ENCODE measurements around the gene DGKI. TPM values are rescaled to one million over a fixed set of nuclear protein-coding genes. Genes with fewer than 3 reads are reported as not detected.

The DGKI gene
- polyA plus RNA-seq, 1 experiment, result 1.4 TPM

- CTCF ChIA-PET, result interaction anchor here (0.7 to 2.4 kb wide), 6 partner anchors 9 to 234 kb away, joined by 3 to 10 read pairs (median 4); no protein-coding TSS in a partner anchor
- TF ChIP-seq CTCF (IDR thresholded peaks at IDR 0.05; ENCODE audit: insufficient read depth, low read depth, low read length), result no peak
- Histone ChIP-seq H3K4me3 (ENCODE audit: low read depth, low read length) (no peak overlapping the region), H3K36me3 (ENCODE audit: control insufficient read depth, insufficient read depth, low read length) (peaks cover 6% of the 10 kb centered on the region), H3K27me3 (ENCODE audit: control insufficient read depth, insufficient read depth, low read length) (no peaks in the 10 kb centered on the region)
- POLR2A ChIA-PET, result no interaction called here
- DNase-seq (ENCODE audit: low read depth), result no peak
Observed at GRCh38 chr7:137890449-137890921, 43.7 kb upstream of the DGKI start.

DNA sequence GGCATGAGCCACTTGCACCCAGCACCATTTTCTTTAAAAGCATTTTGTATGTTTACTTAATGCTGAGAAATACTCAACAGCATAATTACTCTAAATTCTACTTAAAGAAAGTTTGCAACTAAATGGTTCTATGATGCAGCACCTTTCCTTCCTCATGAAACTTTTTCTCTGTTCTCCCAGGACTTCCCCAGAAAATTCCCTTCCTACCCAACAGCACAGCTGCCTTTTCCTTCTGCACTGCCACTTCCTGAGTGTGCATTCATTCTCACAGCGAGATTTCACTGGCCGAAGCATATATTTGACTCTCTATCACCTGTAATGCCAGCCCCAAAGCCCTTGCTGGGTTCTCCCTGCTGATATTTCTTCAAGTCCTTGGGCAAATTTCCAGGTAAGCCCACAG, 41.5 kb upstream of the DGKI start:
- H3K4me3 ChIP-seq (ENCODE audit: low read depth, low read length), result no peak overlapping the region
- ChIA-PET POLR2A (no interaction called here), CTCF (interaction anchor here (0.7 to 1.5 kb wide), 5 partner anchors 9 to 233 kb away, joined by 3 to 4 read pairs (median 3); partner anchors contain the start of gene CREB3L2)
- H3K36me3 ChIP-seq (ENCODE audit: control insufficient read depth, insufficient read depth, low read length), result peaks cover 10% of the 10 kb centered on the region
- no peaks in the 10 kb centered on the region for H3K27me3 ChIP-seq (ENCODE audit: control insufficient read depth, insufficient read depth, low read length)
- DNase-seq (ENCODE audit: low read depth), result no peak
- TF ChIP-seq CTCF (IDR thresholded peaks at IDR 0.05; ENCODE audit: insufficient read depth, low read depth, low read length), result no peak

- ChIA-PET CTCF (interaction anchor here (0.7 kb wide), 1 partner anchor 230 kb away, joined by 3 read pairs; no protein-coding TSS in a partner anchor), POLR2A (no interaction called here)
- Histone ChIP-seq H3K36me3 (ENCODE audit: control insufficient read depth, insufficient read depth, low read length) (peaks cover 10% of the 10 kb centered on the region), H3K4me3 (ENCODE audit: low read depth, low read length) (no peak overlapping the region), H3K27me3 (ENCODE audit: control insufficient read depth, insufficient read depth, low read length) (no peaks in the 10 kb centered on the region)
- DNase-seq (ENCODE audit: low read depth), result peak; percentile 33
- no peak for TF ChIP-seq CTCF (IDR thresholded peaks at IDR 0.05; ENCODE audit: insufficient read depth, low read depth, low read length)
Observed at GRCh38 chr7:137886746-137887145, 40.0 kb upstream of the DGKI start.

- CTCF ChIA-PET, result no interaction called here
- TF ChIP-seq CTCF (IDR thresholded peaks at IDR 0.05; ENCODE audit: insufficient read depth, low read depth, low read length), result no peak
- POLR2A ChIA-PET, result no interaction called here
- no peak for DNase-seq (ENCODE audit: low read depth)
- Histone ChIP-seq H3K36me3 (ENCODE audit: control insufficient read depth, insufficient read depth, low read length) (peaks cover 10% of the 10 kb centered on the region), H3K4me3 (ENCODE audit: low read depth, low read length) (no peak overlapping the region), H3K27me3 (ENCODE audit: control insufficient read depth, insufficient read depth, low read length) (no peaks in the 10 kb centered on the region)
Observed at GRCh38 chr7:137886281-137886680, 39.5 kb upstream of the DGKI start.

DNA sequence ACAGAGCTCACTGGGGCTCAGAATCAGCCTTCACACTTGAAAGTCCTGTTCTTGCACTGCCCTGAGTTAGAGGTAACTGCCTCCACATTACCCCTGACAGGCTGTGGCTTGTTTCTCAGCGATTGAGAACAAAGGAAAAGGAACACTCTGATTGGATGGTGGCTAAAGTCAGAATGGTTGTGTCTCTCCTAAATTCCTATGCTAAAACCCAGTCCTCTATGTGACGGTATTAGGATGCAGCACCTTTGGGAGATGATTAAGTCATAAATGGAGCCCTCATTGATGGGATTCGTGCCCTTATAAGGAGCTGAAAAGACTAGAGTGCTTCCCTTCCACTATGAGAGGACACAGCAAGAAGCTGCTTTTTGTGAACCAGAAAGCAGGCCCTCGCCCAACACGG, 38.9 kb upstream of the DGKI start:
- DNase-seq (ENCODE audit: low read depth), result no peak
- POLR2A ChIA-PET, result no interaction called here
- peaks cover 10% of the 10 kb centered on the region for H3K36me3 ChIP-seq (ENCODE audit: control insufficient read depth, insufficient read depth, low read length)
- TF ChIP-seq CTCF (IDR thresholded peaks at IDR 0.05; ENCODE audit: insufficient read depth, low read depth, low read length), result no peak
- CTCF ChIA-PET, result interaction anchor here (1.1 kb wide), 1 partner anchor 9 kb away, joined by 3 read pairs; no protein-coding TSS in a partner anchor
- no peaks in the 10 kb centered on the region for H3K27me3 ChIP-seq (ENCODE audit: control insufficient read depth, insufficient read depth, low read length)
- H3K4me3 ChIP-seq (ENCODE audit: low read depth, low read length), result no peak overlapping the region
